Measurements from ENCODE around the gene P2RY12. TPM values are rescaled to one million over a fixed set of nuclear protein-coding genes. Genes with fewer than 3 reads are reported as not detected.

Gene P2RY12
- total and polyA plus RNA-seq, 2 donors (not counting 1 experiment from before 2014, with no cell fraction given), result 0.42 to 0.79 TPM

- Histone ChIP-seq H2AFZ (ENCODE audit: insufficient read depth, low read depth, low read length, poor library complexity, severe bottlenecking) (peak overlapping the region; percentile 73), H3K4me1 (ENCODE audit: control insufficient read depth in 2 of 2, insufficient read depth in 2 of 2, low read length in 2 of 2) (peaks cover 7 to 8% of the 10 kb centered on the region in 2 donors), H3K9ac (ENCODE audit: low read length) (peak overlapping the region; percentile 41), H3K27ac (ENCODE audit: low read length in 2 of 2) (peak overlapping the region in 1 of 2 donors; percentile 9), H3K4me3 (ENCODE audit: control extremely low read depth in 1 of 5, extremely low read depth in 1 of 5, insufficient read depth in 1 of 5, low read depth in 2 of 5, low read length in 4 of 5) (peak overlapping the region; percentile 1 to 82 (median 9)), H3K79me2 (ENCODE audit: control insufficient read depth, insufficient read depth, low read length) (no peaks in the 10 kb centered on the region), H3K9me3 (ENCODE audit: control extremely low read depth in 1 of 3, control insufficient read depth in 2 of 3, insufficient read depth in 1 of 3, low read length in 2 of 3) (no peaks in the 10 kb centered on the region), H3K36me3 (replicated peaks in 1 of 2; ENCODE audit: control extremely low read depth in 1 of 2, control insufficient read depth in 1 of 2, extremely low read depth in 1 of 2, insufficient read depth in 2 of 2, low read length in 1 of 2) (no peaks in the 10 kb centered on the region), H3K4me2 (replicated peaks; ENCODE audit: low read depth, low read length, poor library complexity, severe bottlenecking) (peak overlapping the region; percentile 50), H3K27me3 (replicated peaks in 1 of 4; ENCODE audit: control extremely low read depth in 1 of 4, control insufficient read depth in 3 of 4, insufficient read depth in 4 of 4, low read length in 3 of 4) (no peaks in the 10 kb centered on the region), H4K20me1 (ENCODE audit: control insufficient read depth, insufficient read depth, low read length, poor library complexity, severe bottlenecking) (no peaks in the 10 kb centered on the region)
- intact Hi-C loops (cut with micrococcal nuclease), result loop anchor here (2.0 to 5.0 kb wide), 3 partner anchors 24 to 54 kb away; partner anchors contain the start of gene P2RY14
- H3K4me1 Mint-ChIP-seq, result peaks cover 26% of the 10 kb centered on the region
- peak overlapping the region; percentile 75 for H3K27ac Mint-ChIP-seq
- CTCF ChIA-PET, result interaction anchor here (0.5 to 4.7 kb wide), 19 partner anchors 10 to 790 kb away, joined by 3 to 26 read pairs (median 4); partner anchors contain the start of gene P2RY12
- WGBS (ENCODE audit: insufficient coverage), result 26% methylated on average over 4 of the region's 10 CpGs
- peak overlapping the region; percentile 86 for H3K4me3 Mint-ChIP-seq
- TF ChIP-seq CTCF (IDR thresholded peaks at IDR 0.05), result no peak
- no peak for TF ChIP-seq EZH2 (IDR thresholded peaks at IDR 0.05; ENCODE audit: borderline replicate concordance, insufficient read depth, low read depth, low read length, poor library complexity, severe bottlenecking)
- ATAC-seq (ENCODE audit: low read depth) (peak; percentile 80), DNase-seq (peak; percentile 25)
- no peaks in the 10 kb centered on the region for H3K27me3 Mint-ChIP-seq
- H3K9me3 Mint-ChIP-seq (ENCODE audit: insufficient read depth), result no peaks in the 10 kb centered on the region
- POLR2A ChIA-PET, result no interaction called here
These were observed 56.1 kb downstream of the P2RY12 start for GRCh38 chr3:151328298-151328995.
